Stomach (tissue), 4 donors: ENCODE measurements around the gene KRT80.

Source experiments
- CTCF ChIP-seq, 7 experiments: fragments of 450-650 bp in 4 of 7; fragments of 200-600 bp in 3 of 7; sonication (generic) in 3 of 7; IDR thresholded peaks; one replicate each; pipeline ENCODE4 v1.5.1; 2016 to 2019; ENCODE audit warnings: antibody characterized with exemption in 7 of 7, control low read depth in 2 of 7, mild to moderate bottlenecking in 1 of 7
- EP300 ChIP-seq: sonication (generic); formaldehyde crosslinking; IDR thresholded peaks from one replicate; pipeline ENCODE4 v1.6.1; 2017; ENCODE audit warnings: antibody characterized with exemption
- POLR2A ChIP-seq, 4 donors: fragments of 450-650 bp; IDR thresholded peaks; one replicate each; pipeline ENCODE4 v1.6.1; 2016; ENCODE audit warnings: antibody characterized with exemption in 4 of 4, control low read depth in 2 of 4, mild to moderate bottlenecking in 1 of 4, moderate library complexity in 1 of 4
- POLR2AphosphoS5 ChIP-seq, 3 donors: sonication (generic); formaldehyde crosslinking; IDR thresholded peaks; one replicate each; pipeline ENCODE4 v1.6.1; 2016; ENCODE audit warnings: antibody characterized with exemption in 3 of 3

- TF ChIP-seq POLR2A (IDR thresholded peaks at IDR 0.05) (no peak), CTCF (IDR thresholded peaks at IDR 0.05) (no peak), EP300 (no peak), POLR2AphosphoS5 (IDR thresholded peaks at IDR 0.05) (no peak)
Observed at GRCh38 chr12:52187206-52187605, 4.6 kb downstream of the KRT80 start.
